IMR-90 (cell line): ENCODE data around the gene SLAMF6. TPM values are rescaled to one million over a fixed set of nuclear protein-coding genes. Genes with fewer than 3 reads are reported as not detected.

Experiments
- ATAC-seq: fragments of 200-7000 bp; cut with Tn5 transposase; 2 replicates; pipeline ENCODE4 v1.9.1; 2020; ENCODE audit warnings: low read depth, mild to moderate bottlenecking, moderate library complexity
- BruUV-seq: library from RNA; stranded (reverse); fragments of 400-500 nt; replicated peaks from 2 replicates; lab custom pipeline; 2021; lab: Mats Ljungman, UMichigan
- CTCF ChIA-PET: fragments of 300-600 bp; formaldehyde crosslinking; extraction: SDS; loops from one replicate; lab custom pipeline; 2021; ENCODE audit warnings: antibody characterized with exemption; lab: Yijun Ruan, JAX
- POLR2A ChIA-PET: fragments of 300-600 bp; sonication (Branson Sonifier 250); formaldehyde crosslinking; loops from one replicate; lab custom pipeline; 2022; ENCODE audit warnings: antibody characterized with exemption; ENCODE audit not compliant: unreplicated experiment; lab: Charles Lee
- DNase-seq: peaks from one replicate; pipeline ENCODE4 v3.0.0; 2013
- H2AFZ ChIP-seq: replicated peaks from 2 replicates; pipeline ENCODE3; 2013; ENCODE audit warnings: low read length, mild to moderate bottlenecking; ENCODE audit not compliant: poor library complexity
- H2AK5ac ChIP-seq: 2 replicates; pipeline ENCODE4 v1.6.1; 2013; ENCODE audit warnings: low read depth, low read length, inconsistent platforms
- H2AK9ac ChIP-seq: replicated peaks from 2 replicates; pipeline ENCODE3; 2013; ENCODE audit warnings: mild to moderate bottlenecking, low read depth, low read length, moderate library complexity; ENCODE audit not compliant: poor library complexity
- H2BK120ac ChIP-seq: 2 replicates; pipeline ENCODE4 v1.6.1; 2013; ENCODE audit warnings: low read depth, low read length, inconsistent platforms
- H2BK15ac ChIP-seq: 3 replicates; pipeline ENCODE4 v1.6.1; 2013; ENCODE audit warnings: low read depth, low read length, inconsistent platforms
- H2BK20ac ChIP-seq: 2 replicates; pipeline ENCODE4 v1.6.1; 2013; ENCODE audit warnings: low read depth, mild to moderate bottlenecking, inconsistent platforms, low read length, moderate library complexity
- H2BK5ac ChIP-seq: 2 replicates; pipeline ENCODE4 v1.6.1; 2013; ENCODE audit warnings: mild to moderate bottlenecking, low read depth, low read length, inconsistent platforms; ENCODE audit not compliant: poor library complexity, severe bottlenecking
- H3K14ac ChIP-seq: replicated peaks from 2 replicates; pipeline ENCODE4 v1.6.1; 2013; ENCODE audit warnings: low read depth, low read length, inconsistent platforms
- H3K18ac ChIP-seq: 2 replicates; pipeline ENCODE4 v1.6.1; 2013; ENCODE audit warnings: low read depth, low read length, control low read depth
- H3K23ac ChIP-seq: 2 replicates; pipeline ENCODE4 v1.6.1; 2013; ENCODE audit warnings: low read depth, low read length, inconsistent platforms
- H3K27ac ChIP-seq: 2 replicates; pipeline ENCODE4 v1.5.1; 2013; ENCODE audit warnings: mild to moderate bottlenecking, control low read depth, low read length; ENCODE audit not compliant: insufficient read depth
- H3K27me3 ChIP-seq: 2 replicates; pipeline ENCODE4 v1.6.1; 2013; ENCODE audit warnings: low read length; ENCODE audit not compliant: control insufficient read depth, insufficient read depth
- H3K36me3 ChIP-seq: 2 replicates; pipeline ENCODE4 v1.6.1; 2013; ENCODE audit warnings: low read length, mixed read lengths; ENCODE audit not compliant: control insufficient read depth, insufficient read depth
- H3K4ac ChIP-seq: 2 replicates; pipeline ENCODE4 v1.6.1; 2013; ENCODE audit warnings: low read depth, low read length, inconsistent platforms
- H3K4me1 ChIP-seq: 2 replicates; pipeline ENCODE4 v1.6.1; 2013; ENCODE audit warnings: low read length, mixed read lengths; ENCODE audit not compliant: control insufficient read depth, insufficient read depth
- H3K4me2 ChIP-seq: 2 replicates; pipeline ENCODE4 v1.6.1; 2013; ENCODE audit warnings: low read depth, mild to moderate bottlenecking, control low read depth, low read length, moderate library complexity
- H3K4me3 ChIP-seq: 2 replicates; pipeline ENCODE4 v1.5.1; 2013; ENCODE audit warnings: low read depth, mild to moderate bottlenecking, control low read depth, low read length, moderate library complexity; ENCODE audit not compliant: insufficient read depth
- H3K56ac ChIP-seq: 2 replicates; pipeline ENCODE4 v1.6.1; 2013; ENCODE audit warnings: low read length, inconsistent platforms; ENCODE audit not compliant: insufficient read depth; ENCODE audit errors: extremely low read depth
- H3K79me1 ChIP-seq, 2 experiments: 2 replicates each; pipeline ENCODE4 v1.6.1; 2013; ENCODE audit warnings: low read length in 2 of 2, inconsistent platforms in 1 of 2, low read depth in 1 of 2
- H3K9ac ChIP-seq: 2 replicates; pipeline ENCODE4 v1.6.1; 2013; ENCODE audit warnings: low read depth, low read length, control low read depth
- H3K9me1 ChIP-seq: 2 replicates; pipeline ENCODE4 v1.6.1; 2013; ENCODE audit warnings: low read length, inconsistent platforms; ENCODE audit not compliant: insufficient read depth
- H3K9me3 ChIP-seq: 2 replicates; pipeline ENCODE4 v1.6.1; 2013; ENCODE audit warnings: low read length; ENCODE audit not compliant: control insufficient read depth, insufficient read depth
- H4K20me1 ChIP-seq: 2 replicates; pipeline ENCODE4 v1.6.1; 2013; ENCODE audit warnings: low read length, inconsistent platforms; ENCODE audit not compliant: insufficient read depth
- H4K5ac ChIP-seq: 2 replicates; pipeline ENCODE4 v1.6.1; 2013; ENCODE audit warnings: mild to moderate bottlenecking, low read depth, low read length, control low read depth
- H4K8ac ChIP-seq, 2 experiments: 2 replicates each; pipeline ENCODE4 v1.6.1; 2013; ENCODE audit warnings: low read depth in 2 of 2, low read length in 2 of 2, control low read depth in 1 of 2, inconsistent platforms in 1 of 2
- H4K91ac ChIP-seq: 2 replicates; pipeline ENCODE4 v1.6.1; 2013; ENCODE audit warnings: low read depth, low read length, inconsistent platforms; ENCODE audit not compliant: insufficient read depth
- BHLHE40 ChIP-seq: fragments of 150-350 bp; IDR thresholded peaks from 2 replicates; pipeline ENCODE4 v1.6.1; 2016; ENCODE audit warnings: mild to moderate bottlenecking, low read depth, low read length
- CEBPB ChIP-seq: IDR thresholded peaks from 2 replicates; pipeline ENCODE4 v1.6.1; 2012; ENCODE audit warnings: low read depth, low read length, improper control_type of control experiment
- CHD1 ChIP-seq: IDR thresholded peaks from 2 replicates; pipeline ENCODE4 v1.6.1; 2012; ENCODE audit warnings: low read depth, low read length, improper control_type of control experiment
- CTCF ChIP-seq: conservative IDR thresholded peaks from 2 replicates; pipeline ENCODE4 v1.5.1; 2012; ENCODE audit warnings: mild to moderate bottlenecking, low read depth, low read length, improper control_type of control experiment
- ELK1 ChIP-seq: fragments of 150-350 bp; IDR thresholded peaks from 2 replicates; pipeline ENCODE4 v1.6.1; 2016; ENCODE audit warnings: low read depth, mild to moderate bottlenecking, low read length, moderate library complexity, borderline replicate concordance
- FOS ChIP-seq: fragments of 150-350 bp; IDR thresholded peaks from 2 replicates; pipeline ENCODE4 v1.6.1; 2016; ENCODE audit warnings: low read depth, low read length
- MAFK ChIP-seq: IDR thresholded peaks from 2 replicates; pipeline ENCODE4 v1.6.1; 2012; ENCODE audit warnings: low read depth, low read length, improper control_type of control experiment
- MAZ ChIP-seq: IDR thresholded peaks from 2 replicates; pipeline ENCODE4 v1.6.1; 2012; ENCODE audit warnings: low read depth, mild to moderate bottlenecking, low read length, improper control_type of control experiment, moderate library complexity, borderline replicate concordance
- MXI1 ChIP-seq: IDR thresholded peaks from 2 replicates; pipeline ENCODE4 v1.6.1; 2012; ENCODE audit warnings: low read depth, mild to moderate bottlenecking, low read length, moderate library complexity, borderline replicate concordance
- NFE2L2 ChIP-seq: fragments of 150-350 bp; IDR thresholded peaks from 2 replicates; pipeline ENCODE4 v1.6.1; 2016; ENCODE audit warnings: low read depth, mild to moderate bottlenecking, low read length
- POLR2A ChIP-seq: IDR thresholded peaks from 2 replicates; pipeline ENCODE4 v1.6.1; 2012; ENCODE audit warnings: mild to moderate bottlenecking, low read depth, low read length
- RAD21 ChIP-seq: IDR thresholded peaks from 2 replicates; pipeline ENCODE4 v1.6.1; 2012; ENCODE audit warnings: low read length, improper control_type of control experiment
- RCOR1 ChIP-seq: IDR thresholded peaks from 2 replicates; pipeline ENCODE4 v1.6.1; 2012; ENCODE audit warnings: mild to moderate bottlenecking, low read length, improper control_type of control experiment; ENCODE audit not compliant: insufficient replicate concordance
- RFX5 ChIP-seq: IDR thresholded peaks from 2 replicates; pipeline ENCODE4 v1.8.0; 2012; ENCODE audit warnings: low read depth, mild to moderate bottlenecking, low read length, moderate library complexity
- SMC3 ChIP-seq: fragments of 150-350 bp; IDR thresholded peaks from 2 replicates; pipeline ENCODE4 v1.6.1; 2016; ENCODE audit warnings: low read depth, mild to moderate bottlenecking, antibody characterized with exemption, low read length, moderate library complexity
- USF2 ChIP-seq: fragments of 150-350 bp; IDR thresholded peaks from 2 replicates; pipeline ENCODE4 v1.6.1; 2017; ENCODE audit warnings: mild to moderate bottlenecking, antibody characterized with exemption, low read length, low read depth
- WGBS, 2 experiments: methylation state at CpG; one replicate each; pipeline versions ENCODE4 v1.1.5 to v1.1.7; 2013; ENCODE audit warnings: missing lambda C conversion rate in 2 of 2; ENCODE audit not compliant: insufficient read length in 1 of 2; ENCODE audit errors: extremely low coverage in 2 of 2; 5-methylcytosine and 5-hydroxymethylcytosine counted together
- dilution Hi-C: fragments of 300-500 bp; cut with HindIII; formaldehyde crosslinking; loops from one replicate; pipeline ENCODE4 v1.14.3; 2018; ENCODE audit warnings: low sequenced_read_pairs; ENCODE audit not compliant: unreplicated experiment
- in situ Hi-C: fragments of 300-500 bp; cut with MboI; formaldehyde crosslinking; loops from 3 replicates; pipeline ENCODE4 v1.14.3; 2019; ENCODE audit warnings: low sequenced_read_pairs, inconsistent platforms, mixed read lengths
- intact Hi-C: fragments of 100-400 bp; cut with micrococcal nuclease; formaldehyde crosslinking; loops from 2 replicates; pipeline ENCODE4 v1.10.0; 2022
- polyA plus RNA-seq, 3 experiments: library from polyadenylated mRNA; depleted of rRNA; stranded (reverse); fragments of >200 nt; gene quantifications; 2 replicates each; pipeline ENCODE4 v1.2.3, GENCODE V29; 2012; ENCODE audit warnings: low replicate concordance in 1 of 3
- total RNA-seq: library from RNA; depleted of rRNA; stranded (reverse); fragments of >200 nt; gene quantifications from 2 replicates; pipeline ENCODE4 v1.2.3, GENCODE V29; 2012

SLAMF6 gene
- total and polyA plus RNA-seq, 2 of the 4 experiments (the other 2 are of a cell fraction), result not detected

GRCh38 chr1:160569806-160570205 is 46.8 kb upstream of the SLAMF6 start:
- WGBS, 2 experiments, result 100% methylated on average over 1 of the region's 2 CpGs; no CpG with 5 or more reads in 1 of the 2 experiments
- Histone ChIP-seq H2AK9ac (no peak overlapping the region), H4K8ac (no peak overlapping the region), H3K4ac (no peak overlapping the region), H3K27ac (no peak overlapping the region), H4K20me1 (no peaks in the 10 kb centered on the region), H3K27me3 (no peaks in the 10 kb centered on the region), H2BK5ac (no peak overlapping the region), H2BK20ac (no peak overlapping the region), H4K5ac (no peak overlapping the region), H3K4me2 (no peak overlapping the region), H3K9me1 (no peaks in the 10 kb centered on the region), H3K9ac (no peak overlapping the region), H2BK120ac (no peak overlapping the region), H3K14ac (no peak overlapping the region), H2AK5ac (no peak overlapping the region), H3K79me1 (no peaks in the 10 kb centered on the region), H3K36me3 (no peaks in the 10 kb centered on the region), H2BK15ac (no peak overlapping the region), H3K4me3 (no peak overlapping the region), H3K56ac (no peak overlapping the region), H3K9me3 (no peaks in the 10 kb centered on the region), H3K4me1 (no peaks in the 10 kb centered on the region), H3K18ac (no peak overlapping the region), H3K23ac (no peak overlapping the region), H4K91ac (no peak overlapping the region), H2AFZ (no peak overlapping the region)
- ATAC-seq (no peak), DNase-seq (no peak)
- intact Hi-C loops, result no loop called here
- TF ChIP-seq CTCF, result no peak
- no peak for TF ChIP-seq MXI1
- no peak for TF ChIP-seq RFX5
- TF ChIP-seq CEBPB, result no peak
- no peak for TF ChIP-seq MAZ
- TF ChIP-seq NFE2L2, result no peak
- TF ChIP-seq MAFK, result no peak
- TF ChIP-seq BHLHE40, result no peak
- no peak for TF ChIP-seq CHD1
- no peak for TF ChIP-seq FOS
- TF ChIP-seq POLR2A, result no peak
- no peak for TF ChIP-seq RCOR1
- TF ChIP-seq RAD21, result no peak
- TF ChIP-seq USF2, result no peak
- TF ChIP-seq ELK1, result no peak
- no peak for TF ChIP-seq SMC3
- ChIA-PET CTCF (no interaction called here), POLR2A (no interaction called here)
- BruUV-seq, result no TSS peak
- in situ Hi-C loops, result no loop called here
- dilution Hi-C loops, result no loop called here
